K562 (cell line): Measurements from ENCODE around the gene TTN. TPM values are rescaled to one million over a fixed set of nuclear protein-coding genes. Genes with fewer than 3 reads are reported as not detected.

Experiments used
- ATAC-seq: fragments of 200-7000 bp; cut with Tn5 transposase; 3 replicates; pipeline ENCODE4 v1.9.1; 2020; ENCODE audit warnings: moderate library complexity
- BruUV-seq: library from RNA; stranded (reverse); fragments of 400-500 nt; replicated peaks from 2 replicates; lab custom pipeline; 2021; lab: Mats Ljungman, UMichigan
- CTCF ChIA-PET: fragments of 300-600 bp; formaldehyde crosslinking; extraction: SDS; loops from one replicate; lab custom pipeline; 2021; ENCODE audit warnings: low intra/inter-chr PET ratio; lab: Yijun Ruan, JAX
- POLR2A ChIA-PET: fragments of 300-600, 350-650 bp; sonication (Branson Sonifier 250); formaldehyde crosslinking; extraction: SDS; loops from one replicate; lab custom pipeline; 2021; ENCODE audit warnings: antibody characterized with exemption, inconsistent platforms; lab: Yijun Ruan, JAX
- DNase-seq, 4 experiments: peaks; one replicate each; pipeline versions ENCODE4 v3.0.0 to v3.0.0-alpha.2; 2011 to 2018; ENCODE audit warnings: low spot score in 3 of 4, mixed read lengths in 3 of 4; ENCODE audit errors: extremely low read depth in 1 of 4
- FAIRE-seq: peaks from 2 replicates; lab custom pipeline; 2011; peaks lifted over from hg19 to GRCh38; lab: Jason Lieb, UNC
- H2AFZ ChIP-seq: 2 replicates; pipeline ENCODE4 v1.6.0; 2011; ENCODE audit warnings: low read depth, low read length, control low read depth, inconsistent platforms
- H3K27ac ChIP-seq: fragments of 200-600 bp; 3 replicates; pipeline ENCODE4 v1.8.0; 2011; ENCODE audit warnings: low read depth, mild to moderate bottlenecking, control low read depth, inconsistent platforms, low read length, moderate library complexity, mixed read lengths; ENCODE audit errors: extremely low read depth
- H3K27me3 ChIP-seq, 2 experiments: fragments of 300-600 bp in 1 of 2; 2 replicates in 1 of 2; 3 replicates in 1 of 2; pipeline versions ENCODE4 v1.6.0 to v1.8.0; 2011; ENCODE audit warnings: inconsistent platforms in 2 of 2, low read length in 2 of 2, mild to moderate bottlenecking in 1 of 2, mixed read lengths in 1 of 2, moderate library complexity in 1 of 2; ENCODE audit not compliant: control insufficient read depth in 2 of 2, insufficient read depth in 2 of 2
- H3K36me3 ChIP-seq: fragments of 300-600 bp; 3 replicates; pipeline ENCODE4 v1.8.0; 2011; ENCODE audit warnings: mild to moderate bottlenecking, low read length, inconsistent platforms; ENCODE audit not compliant: control insufficient read depth, insufficient read depth
- H3K4me1 ChIP-seq, 2 experiments: fragments of 200-600 bp in 1 of 2; replicated peaks in 1 of 2; 2 replicates in 1 of 2; 3 replicates in 1 of 2; pipeline versions ENCODE4 v1.5.1 to v1.8.0; 2011; ENCODE audit warnings: inconsistent platforms in 2 of 2, low read length in 2 of 2, mild to moderate bottlenecking in 1 of 2, mixed read lengths in 1 of 2, moderate library complexity in 1 of 2; ENCODE audit not compliant: control insufficient read depth in 2 of 2, insufficient read depth in 2 of 2
- H3K4me2 ChIP-seq: 2 replicates; pipeline ENCODE4 v1.6.1; 2011; ENCODE audit warnings: low read length, control low read depth, inconsistent platforms, mixed read lengths; ENCODE audit not compliant: insufficient read depth
- H3K4me3 ChIP-seq: fragments of 200-600 bp; sonication (generic), shearing (Covaris generic); 2 replicates; pipeline ENCODE4 v1.5.1; 2016; ENCODE audit warnings: control low read depth, inconsistent platforms
- H3K79me2 ChIP-seq: fragments of 200-600 bp; 3 replicates; pipeline ENCODE4 v1.8.0; 2011; ENCODE audit warnings: low read length, inconsistent platforms; ENCODE audit not compliant: control insufficient read depth, insufficient read depth
- H3K9ac ChIP-seq, 2 experiments: 2 replicates each; pipeline versions ENCODE4 v1.6.0 to v1.6.1; 2011; ENCODE audit warnings: low read depth in 2 of 2, low read length in 2 of 2, control low read depth in 1 of 2, inconsistent platforms in 1 of 2, mild to moderate bottlenecking in 1 of 2, mixed read lengths in 1 of 2; ENCODE audit not compliant: insufficient read depth in 1 of 2
- H3K9me1 ChIP-seq: one replicate; pipeline ENCODE4 v1.6.0; 2011; ENCODE audit warnings: inconsistent platforms, mild to moderate bottlenecking, low read length, moderate library complexity; ENCODE audit not compliant: control insufficient read depth, insufficient read depth
- H3K9me3 ChIP-seq: replicated peaks from 2 replicates; pipeline ENCODE4 v1.5.1; 2011; ENCODE audit warnings: low read depth, low read length, inconsistent platforms; ENCODE audit not compliant: control insufficient read depth, insufficient read depth
- H4K20me1 ChIP-seq: replicated peaks from 2 replicates; pipeline ENCODE4 v1.6.1; 2011; ENCODE audit warnings: low read length, inconsistent platforms, mixed read lengths; ENCODE audit not compliant: control insufficient read depth, insufficient read depth
- CHAMP1 ChIP-seq: fragments of 450-650 bp; IDR thresholded peaks from 2 replicates; pipeline ENCODE4 v1.6.1; 2016; ENCODE audit warnings: mild to moderate bottlenecking
- ETV6 ChIP-seq, 3 experiments: fragments of 150-350 bp in 1 of 3; sonication (generic) in 1 of 3; formaldehyde crosslinking in 1 of 3; IDR thresholded peaks; 2 replicates each; pipeline versions ENCODE4 v1.6.1 to v1.8.0; 2014 to 2022; ENCODE audit warnings: borderline replicate concordance in 2 of 3, low read depth in 2 of 3, antibody characterized with exemption in 1 of 3, low read length in 1 of 3, mild to moderate bottlenecking in 1 of 3, missing genetic modification reagents in 1 of 3
- HNRNPL ChIP-seq: fragments of 200-400 bp; formaldehyde crosslinking; IDR thresholded peaks from 2 replicates; pipeline ENCODE4 v1.6.1; 2017; ENCODE audit warnings: low read depth, mild to moderate bottlenecking, low read length
- KDM5B ChIP-seq: fragments of 200-600 bp; sonication (generic); IDR thresholded peaks from 2 replicates; pipeline ENCODE4 v1.6.1; 2012; ENCODE audit warnings: low read depth, mild to moderate bottlenecking, moderate library complexity, low read length, control low read depth, inconsistent platforms; ENCODE audit not compliant: insufficient replicate concordance
- NCOA1 ChIP-seq: fragments of 450-650 bp; IDR thresholded peaks from 2 replicates; pipeline ENCODE4 v1.6.1; 2016; ENCODE audit warnings: low read depth
- TCF7 ChIP-seq: sonication (generic); IDR thresholded peaks from 2 replicates; pipeline ENCODE4 v1.6.1; 2016; ENCODE audit warnings: antibody characterized with exemption, borderline replicate concordance
- ZBED1 ChIP-seq: IDR thresholded peaks from 2 replicates; pipeline ENCODE4 v1.6.1; 2014
- ZBTB43 ChIP-seq: sonication (generic); formaldehyde crosslinking; IDR thresholded peaks from 2 replicates; pipeline ENCODE4 v1.8.0; 2023; ENCODE audit warnings: mild to moderate bottlenecking, missing genetic modification reagents
- WGBS: fragments of 100-300 bp; shearing (Covaris generic); methylation state at CpG from one replicate; pipeline ENCODE4 v1.1.6; 2016; ENCODE audit warnings: low coverage, mixed read lengths; ENCODE audit not compliant: insufficient coverage; ENCODE audit errors: missing lambda C conversion rate; 5-methylcytosine and 5-hydroxymethylcytosine counted together
- in situ Hi-C: fragments of 300-500 bp; cut with MboI; formaldehyde crosslinking; loops from 4 replicates; pipeline ENCODE4 v1.15.0; 2018; ENCODE audit warnings: inconsistent platforms, mixed read lengths
- intact Hi-C: fragments of 100-400 bp; cut with micrococcal nuclease; formaldehyde crosslinking; loops from 2 replicates; pipeline ENCODE4 v1.14.2; 2022
- polyA plus RNA-seq, 8 experiments: library from polyadenylated mRNA; depleted of rRNA in 4 of 8; stranded (reverse) in 5 of 8; unstranded in 3 of 8; fragments of >200 nt; fragmentation: Nextera tagmentation in 2 of 8; fragmentation: Illumina TruSeq in 1 of 8; extraction: Ambion mirVana in 2 of 8; extraction: Trizol in 1 of 8; gene quantifications; 2 replicates each; pipeline versions ENCODE4 v1.2.1 to v1.2.3, GENCODE V29; 2011 to 2014; ENCODE audit warnings: inconsistent platforms in 1 of 8, missing spikeins in 1 of 8
- total RNA-seq, 7 experiments: library from RNA; depleted of rRNA in 6 of 7; stranded (reverse); fragments of >200 nt in 6 of 7; fragmentation: Illumina TruSeq in 2 of 7; extraction: Trizol in 2 of 7; gene quantifications; 2 replicates each; pipeline versions ENCODE4 v1.2.1 to v1.2.3, GENCODE V29; 2011 to 2021; ENCODE audit warnings: low replicate concordance in 1 of 7

The TTN gene
- total and polyA plus RNA-seq, 9 of the 15 experiments (the other 6 are each of a cell fraction or from before 2014, with no cell fraction given), result under 0.01 to 0.20 (median 0.04) TPM; not detected in 1

GRCh38 chr2:178530625-178531142 is 276.5 kb downstream of the TTN start:
- Histone ChIP-seq H2AFZ (no peak overlapping the region), H3K36me3 (peaks cover 42% of the 10 kb centered on the region; the same call in 2 of the 3 replicates), H3K9me3 (no peaks in the 10 kb centered on the region), H3K4me2 (no peak overlapping the region), H3K4me1 (no peaks in the 10 kb centered on the region), H3K9ac (no peak overlapping the region)
- ChIA-PET CTCF (no interaction called here), POLR2A (interaction anchor here (0.6 kb wide), 1 partner anchor 81 kb away, joined by 3 read pairs; no protein-coding TSS in a partner anchor)
- peak; percentile 29; the same call in 2 of the 3 replicates for ATAC-seq
- 70% methylated on average over 8 of the region's 8 CpGs for WGBS
- DNase-seq, result no peak
- intact Hi-C loops, result no loop called here
- TF ChIP-seq ZBTB43 (CRISPR knock-in tag) (no peak), HNRNPL (no peak), CHAMP1 (no peak), TCF7 (no peak), NCOA1 (no peak), ZBED1 (no peak), ETV6 (IDR thresholded peaks at IDR 0.05; ENCODE audit: borderline replicate concordance in 1 of 2, low read depth in 2 of 2, low read length in 1 of 2) (no peak), ETV6 (CRISPR knock-in tag; IDR thresholded peaks at IDR 0.05; ENCODE audit: borderline replicate concordance) (no peak), KDM5B (no peak)
- TF ChIP-seq, all 486 proteins: peak for 0
- peaks cover 59% of the 10 kb centered on the region for H3K79me2 ChIP-seq
- no peak for FAIRE-seq
- BruUV-seq, result no TSS peak
- H3K4me3 ChIP-seq, result no peak overlapping the region
- no peaks in the 10 kb centered on the region for H3K27me3 ChIP-seq
- peaks cover 4% of the 10 kb centered on the region for H4K20me1 ChIP-seq
- in situ Hi-C loops, result no loop called here
- no peaks in the 10 kb centered on the region for H3K9me1 ChIP-seq
- H3K27ac ChIP-seq, result no peak overlapping the region
